Measurements from ENCODE around the gene LGALS4. TPM values are rescaled to one million over a fixed set of nuclear protein-coding genes. Genes with fewer than 3 reads are reported as not detected.
"Not testable (repeated sequence)": the region's sequence is repeated elsewhere in the genome, so short reads cannot be mapped to it uniquely, and the experiment has no call there.

The LGALS4 gene
- 0.47 TPM in 1 of 2 replicates, not detected in the other for total RNA-seq

GRCh38 chr19:38812841-38813320 is at the start of gene LGALS4:
Gene LGALS4 (minus strand): TSS chr19:38812945. CDS start chr19:38812886, 59 bp downstream.
- DNase-seq (ENCODE audit: extremely low read depth, low read depth, low spot score), result no peak

DNA sequence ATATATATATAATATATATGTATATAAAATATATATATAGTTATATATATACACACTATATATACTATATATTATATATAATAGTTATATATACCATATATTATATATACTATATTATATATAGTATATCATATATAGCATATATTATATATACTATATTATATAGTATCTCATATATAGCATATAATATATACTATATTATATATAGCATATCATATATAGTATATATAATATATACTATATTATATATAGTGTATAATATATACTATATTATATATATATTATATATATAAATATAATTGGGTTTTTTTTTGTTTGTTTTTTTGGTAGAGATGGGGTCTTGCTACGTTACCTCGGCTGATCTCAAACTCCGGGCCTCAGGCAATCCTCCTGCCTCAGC is 48.6 kb upstream of the LGALS4 start:
- DNase-seq (ENCODE audit: extremely low read depth, low read depth, low spot score), result no peak

- DNase-seq (ENCODE audit: extremely low read depth, low read depth, low spot score), result not testable (repeated sequence)
Observed at GRCh38 chr19:38859631-38860204, 47.0 kb upstream of the LGALS4 start.

GRCh38 chr19:38856813-38857212 is 44.1 kb upstream of the LGALS4 start:
- no peak for DNase-seq (ENCODE audit: extremely low read depth, low read depth, low spot score)

DNA sequence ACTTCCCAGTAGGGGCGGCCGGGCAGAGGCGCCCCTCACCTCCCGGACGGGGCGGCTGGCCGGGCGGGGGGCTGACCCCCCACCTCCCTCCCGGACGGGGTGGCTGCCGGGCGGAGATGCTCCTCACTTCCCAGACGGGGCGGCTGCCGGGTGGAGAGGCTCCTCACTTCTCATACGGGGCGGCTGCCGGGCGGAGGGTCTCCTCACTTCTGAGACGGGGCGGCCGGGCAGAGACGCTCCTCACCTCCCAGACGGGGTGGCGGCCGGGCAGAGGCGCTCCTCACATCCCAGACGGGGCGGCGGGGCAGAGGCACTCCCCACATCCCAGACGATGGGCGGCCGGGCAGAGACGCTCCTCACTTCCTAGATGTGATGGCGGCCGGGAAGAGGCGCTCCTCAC is 43.0 kb upstream of the LGALS4 start:
- not testable (repeated sequence) for DNase-seq (ENCODE audit: extremely low read depth, low read depth, low spot score)

DNA sequence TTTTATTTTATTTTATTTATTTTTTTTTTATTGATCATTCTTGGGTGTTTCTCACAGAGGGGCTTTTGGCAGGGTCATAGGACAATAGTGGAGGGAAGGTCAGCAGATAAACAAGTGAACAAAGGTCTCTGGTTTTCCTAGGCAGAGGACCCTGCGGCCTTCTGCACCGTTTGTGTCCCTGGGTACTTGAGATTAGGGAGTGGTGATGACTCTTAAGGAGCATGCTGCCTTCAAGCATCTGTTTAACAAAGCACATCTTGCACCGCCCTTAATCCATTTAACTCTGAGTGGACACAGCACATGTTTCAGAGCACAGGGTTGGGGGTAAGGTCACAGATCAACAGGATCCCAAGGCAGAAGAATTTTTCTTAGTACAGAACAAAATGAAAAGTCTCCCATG is 42.2 kb upstream of the LGALS4 start:
- DNase-seq (ENCODE audit: extremely low read depth, low read depth, low spot score), result not testable (repeated sequence)

DNA sequence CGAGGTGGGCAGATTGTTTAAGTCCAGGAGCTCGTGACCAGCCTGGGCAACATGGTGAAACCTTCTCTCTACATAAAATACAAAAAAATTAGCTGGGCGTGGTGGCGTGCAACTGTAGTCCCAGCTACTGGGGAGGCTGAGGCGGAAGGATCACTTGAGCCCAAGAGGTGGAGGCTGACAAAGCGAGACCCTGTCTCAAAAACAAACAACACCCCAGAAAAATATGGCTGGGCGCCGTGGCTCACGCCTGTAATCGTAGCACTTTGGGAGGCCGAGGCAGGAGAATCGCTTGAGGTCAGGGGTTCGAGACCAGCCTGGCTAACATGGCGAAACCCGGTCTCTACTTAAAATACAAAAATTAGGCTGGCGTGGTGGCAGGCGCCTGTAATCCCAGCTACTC is 40.5 kb upstream of the LGALS4 start:
- no peak for DNase-seq (ENCODE audit: extremely low read depth, low read depth, low spot score)

- no peak for DNase-seq (ENCODE audit: extremely low read depth, low read depth, low spot score)
Observed at GRCh38 chr19:38852231-38853044, 39.7 kb upstream of the LGALS4 start.

DNA sequence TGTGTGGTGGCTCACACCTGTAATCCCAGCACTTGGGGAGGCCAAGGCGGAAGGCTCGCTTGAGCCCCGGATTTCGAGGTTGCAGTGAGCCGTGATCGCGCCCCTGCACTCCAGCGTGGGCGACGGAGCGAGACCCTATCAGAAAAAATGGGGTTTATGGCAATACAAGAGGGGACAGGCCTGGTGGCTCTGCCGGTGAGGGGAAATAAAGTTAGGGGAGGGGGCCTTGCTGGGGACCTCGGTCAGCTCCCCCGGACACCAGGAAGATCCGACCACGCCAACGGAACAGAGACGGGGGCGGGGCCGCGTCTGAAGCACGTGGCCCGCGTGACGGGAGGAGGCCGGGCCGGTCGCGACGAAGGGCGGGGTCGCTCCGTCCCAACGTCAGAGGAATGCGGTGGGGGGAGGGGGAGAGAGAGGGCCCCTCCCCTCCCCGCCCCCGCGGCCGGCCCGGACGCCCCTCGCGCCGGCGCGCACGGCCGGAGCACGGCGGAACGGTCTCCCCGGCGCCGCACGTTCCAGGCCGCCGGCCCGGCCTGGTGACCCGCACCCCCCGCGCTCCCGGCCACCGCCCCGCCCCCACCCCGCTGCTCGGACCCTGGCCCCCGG is 39.0 kb upstream of the LGALS4 start:
- no peak for DNase-seq (ENCODE audit: extremely low read depth, low read depth, low spot score)

GRCh38 chr19:38850976-38851621 is 38.4 kb upstream of the LGALS4 start:
- DNase-seq (ENCODE audit: extremely low read depth, low read depth, low spot score), result no peak

DNA sequence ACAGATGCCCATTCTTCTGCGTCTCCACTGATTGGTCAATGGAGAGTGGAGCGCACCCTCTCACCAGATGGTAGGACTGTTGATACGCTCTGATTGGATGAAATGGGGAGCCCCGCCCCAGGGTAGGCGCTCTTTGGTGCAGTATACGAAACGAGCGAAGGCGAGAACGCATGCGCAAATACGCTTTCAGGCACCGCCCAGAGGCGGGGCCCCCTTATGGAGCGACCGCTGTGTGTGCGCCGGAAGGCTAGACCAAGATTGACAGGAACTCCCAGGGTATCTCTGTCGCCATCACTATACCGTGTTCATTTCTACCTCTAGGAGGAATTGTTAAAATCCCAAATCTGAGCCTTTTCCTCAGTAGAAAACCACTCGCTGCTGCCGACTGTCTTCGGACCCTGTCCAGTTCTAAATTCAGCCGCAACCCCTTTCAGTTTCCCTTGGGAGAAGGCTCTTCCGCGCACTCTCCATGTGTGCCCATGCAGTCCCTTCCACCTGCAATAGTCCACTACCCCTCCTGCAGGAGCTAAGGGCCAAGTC is 37.8 kb upstream of the LGALS4 start:
- DNase-seq (ENCODE audit: extremely low read depth, low read depth, low spot score), result no peak

DNA sequence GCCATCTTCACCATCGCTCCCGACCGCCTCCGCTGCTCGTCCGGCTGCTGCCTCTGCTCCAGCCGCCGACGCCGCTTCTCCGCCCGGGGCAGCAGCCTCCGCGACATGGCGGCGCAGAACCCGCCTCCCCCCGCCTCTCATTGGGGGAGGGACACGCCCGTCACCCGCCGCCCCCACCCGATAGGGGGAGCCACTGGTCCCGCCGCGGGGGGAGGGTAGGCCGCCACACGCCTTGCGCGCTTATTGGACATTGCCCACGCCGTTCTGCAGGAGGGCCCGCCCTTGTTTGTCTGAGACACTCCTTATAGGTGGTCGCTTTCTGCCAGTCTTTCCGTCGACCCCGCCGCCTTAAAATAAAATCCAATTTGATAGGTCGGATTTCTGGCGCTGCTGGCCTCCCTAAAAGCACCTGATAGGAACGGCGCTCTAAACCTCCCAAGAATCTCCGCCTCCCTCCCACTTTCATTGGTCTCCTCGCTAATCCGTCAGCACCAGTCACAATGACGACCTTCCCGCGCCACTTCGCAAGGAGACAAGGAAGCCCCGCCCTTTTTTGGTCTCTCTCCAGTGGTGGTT is 37.2 kb upstream of the LGALS4 start, which contains the start of gene HNRNPL:
TSS of gene HNRNPL (minus strand) at position 127 of the 576 bp plus-strand sequence. CDS start at position 107, 20 bp downstream.
- DNase-seq (ENCODE audit: extremely low read depth, low read depth, low spot score), result peak; percentile 100

DNA sequence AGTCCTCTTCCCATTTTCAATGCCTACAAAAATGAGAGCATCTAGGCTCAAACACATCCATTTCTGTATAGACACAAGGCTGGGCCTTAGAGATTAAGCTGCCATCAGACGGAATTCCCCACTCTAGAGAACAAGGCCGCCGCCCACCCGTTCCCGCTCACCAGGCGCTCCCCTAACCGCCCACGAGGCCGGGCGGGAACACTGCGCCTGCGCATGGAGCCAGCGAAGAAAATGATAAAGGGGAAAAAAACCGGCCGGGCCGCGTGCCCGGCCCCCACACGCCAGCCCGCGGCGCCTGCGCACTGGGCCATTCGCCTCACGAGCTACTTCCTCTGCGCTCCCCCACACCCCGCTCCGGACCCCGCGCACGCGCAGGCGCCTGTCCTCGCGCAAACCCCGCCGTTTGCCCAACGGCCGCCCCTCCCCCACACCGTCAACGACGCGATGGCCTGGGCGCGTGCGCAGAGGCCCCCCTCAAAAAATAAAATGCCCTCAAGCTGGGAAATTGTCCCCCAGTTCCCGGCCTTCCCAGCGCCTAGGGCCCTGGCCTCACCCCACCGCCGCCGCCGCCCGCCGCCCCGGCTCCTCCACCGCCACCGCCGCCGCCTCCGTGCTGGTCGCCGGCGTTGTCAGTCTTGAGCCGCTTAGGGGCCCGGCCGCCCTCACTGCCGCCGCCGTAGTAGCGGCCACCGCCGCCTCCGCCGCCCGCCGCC is 36.6 kb upstream of the LGALS4 start:
- peak; percentile 65 for DNase-seq (ENCODE audit: extremely low read depth, low read depth, low spot score)

DNA sequence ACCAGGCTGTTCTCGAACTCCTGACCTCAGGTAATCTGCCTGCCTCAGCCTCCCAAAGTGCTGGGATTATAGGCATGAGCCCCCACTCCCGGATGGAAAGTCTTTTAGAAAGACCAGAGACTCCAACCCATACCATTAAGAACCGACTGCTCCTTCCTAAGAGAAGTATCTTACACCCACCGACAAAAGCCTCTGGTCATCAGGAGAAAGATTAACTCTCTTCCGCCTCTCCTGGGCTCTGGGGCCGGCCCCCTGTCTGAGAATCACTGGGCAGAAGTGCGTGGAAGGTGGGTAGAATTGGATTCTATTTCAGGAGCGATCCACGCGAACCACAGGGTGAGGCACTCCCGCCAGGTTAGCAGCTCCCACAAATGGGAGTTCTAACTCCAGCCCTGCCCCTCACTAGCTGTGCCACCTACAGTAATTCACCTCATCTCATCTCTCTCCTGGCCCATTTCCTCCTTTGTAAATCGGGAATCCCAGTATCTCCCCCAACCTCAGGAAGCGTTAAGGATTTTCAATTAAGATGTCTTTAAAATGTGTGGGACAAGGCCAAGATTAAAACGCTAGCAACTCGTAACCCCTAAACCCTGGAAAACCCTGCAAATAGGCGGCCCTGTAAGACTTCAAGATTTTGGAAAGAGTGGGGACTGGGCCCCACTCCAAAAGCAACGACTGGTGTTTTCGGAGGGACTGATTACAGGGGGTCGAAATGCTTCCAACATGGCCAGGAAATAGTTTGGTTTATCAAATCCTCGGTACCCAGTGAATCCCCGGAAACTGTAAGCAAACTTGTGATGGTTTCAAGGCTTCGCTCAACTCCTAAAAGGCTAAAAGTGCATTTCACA is 35.8 kb upstream of the LGALS4 start:
- no peak for DNase-seq (ENCODE audit: extremely low read depth, low read depth, low spot score)

DNA sequence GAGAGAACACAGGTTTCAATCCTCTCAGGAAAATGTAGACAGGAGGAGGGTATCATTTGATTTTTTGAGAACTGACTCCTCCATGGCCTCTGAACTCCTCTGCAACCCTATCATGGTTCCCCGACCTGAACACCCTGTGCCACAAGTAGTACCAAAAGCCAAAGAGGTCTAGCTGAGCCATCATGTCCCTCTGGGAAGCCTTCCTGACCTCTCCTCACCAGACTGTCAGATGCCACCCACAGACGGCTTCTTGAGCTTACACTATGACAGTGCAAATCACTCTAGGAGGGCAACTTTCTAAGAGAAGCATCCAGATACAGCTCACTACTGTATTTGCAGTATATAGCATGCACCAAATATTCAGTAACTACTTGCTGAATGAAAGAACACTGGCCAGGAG is 33.4 kb upstream of the LGALS4 start:
- DNase-seq (ENCODE audit: extremely low read depth, low read depth, low spot score), result no peak

- no peak for DNase-seq (ENCODE audit: extremely low read depth, low read depth, low spot score)
Observed at GRCh38 chr19:38845374-38846024, 32.8 kb upstream of the LGALS4 start.

DNA sequence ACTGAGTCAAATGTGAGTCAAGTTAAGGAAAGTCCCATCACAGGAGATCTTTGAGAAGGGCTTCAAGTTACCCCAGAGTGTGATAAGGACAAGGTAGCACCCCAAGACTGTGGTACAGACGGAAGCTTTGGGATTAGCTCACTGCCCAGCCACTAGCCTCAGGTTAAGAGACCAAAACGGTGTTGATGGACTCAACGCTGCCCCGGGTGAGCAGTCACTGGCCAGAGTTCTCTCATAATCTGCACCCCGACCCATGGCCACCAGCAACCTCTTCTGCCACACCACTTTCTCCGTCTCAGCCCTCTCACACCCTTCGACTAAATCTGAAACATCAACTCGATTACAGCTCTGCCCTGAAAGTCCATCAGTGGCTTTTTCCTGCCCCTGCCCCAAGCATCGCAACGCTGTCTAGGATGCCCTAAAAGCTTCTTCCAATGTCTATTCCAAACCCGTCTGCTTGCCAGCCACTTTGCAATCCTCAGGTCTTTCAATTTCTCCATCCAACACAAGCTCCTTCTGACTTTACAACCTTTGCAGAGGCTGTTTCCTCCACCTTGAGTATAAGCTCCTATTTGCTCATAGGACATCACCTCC is 31.4 kb upstream of the LGALS4 start:
- no peak for DNase-seq (ENCODE audit: extremely low read depth, low read depth, low spot score)

GRCh38 chr19:38843175-38843758 is 30.5 kb upstream of the LGALS4 start:
- no peak for DNase-seq (ENCODE audit: extremely low read depth, low read depth, low spot score)
